GM12801 (cell line): ENCODE measurements around the gene SPOCK1.

ENCODE experiments used
- TF ChIP-seq, protein P1 (sequence below): IDR thresholded peaks from one replicate; pipeline ENCODE4 v1.5.1; 2011; ENCODE audit warnings: control low read depth; ENCODE audit not compliant: insufficient read length; ENCODE audit errors: extremely low read depth

SPOCK1 gene

DNA sequence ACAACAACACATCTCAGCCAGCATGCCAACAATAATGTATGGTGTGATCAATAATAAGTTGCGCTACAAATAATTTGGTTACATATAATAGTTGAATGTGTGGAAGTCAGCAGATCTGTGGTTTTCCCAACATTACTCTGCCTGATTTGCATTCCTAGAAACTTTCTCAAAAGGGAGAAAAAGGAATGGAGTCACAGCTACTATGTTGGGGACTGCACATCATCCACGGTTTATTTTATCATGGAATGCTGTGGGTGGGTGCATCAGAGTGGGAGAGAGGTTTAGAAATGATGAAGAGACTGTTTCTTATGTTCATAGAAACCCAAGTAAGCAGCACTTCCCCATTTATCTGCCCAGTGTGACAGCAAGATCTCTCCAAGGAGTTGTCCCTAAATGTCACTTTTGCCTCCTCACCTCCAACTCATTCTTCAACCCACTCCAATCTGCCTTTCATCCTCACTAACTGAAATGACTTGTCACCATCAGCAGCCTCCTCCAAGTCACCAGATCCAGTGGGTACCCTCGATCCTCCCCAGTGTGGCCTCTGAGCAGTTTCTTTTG, 2.8 kb upstream of the SPOCK1 start:
- TF ChIP-seq, protein P1, sequence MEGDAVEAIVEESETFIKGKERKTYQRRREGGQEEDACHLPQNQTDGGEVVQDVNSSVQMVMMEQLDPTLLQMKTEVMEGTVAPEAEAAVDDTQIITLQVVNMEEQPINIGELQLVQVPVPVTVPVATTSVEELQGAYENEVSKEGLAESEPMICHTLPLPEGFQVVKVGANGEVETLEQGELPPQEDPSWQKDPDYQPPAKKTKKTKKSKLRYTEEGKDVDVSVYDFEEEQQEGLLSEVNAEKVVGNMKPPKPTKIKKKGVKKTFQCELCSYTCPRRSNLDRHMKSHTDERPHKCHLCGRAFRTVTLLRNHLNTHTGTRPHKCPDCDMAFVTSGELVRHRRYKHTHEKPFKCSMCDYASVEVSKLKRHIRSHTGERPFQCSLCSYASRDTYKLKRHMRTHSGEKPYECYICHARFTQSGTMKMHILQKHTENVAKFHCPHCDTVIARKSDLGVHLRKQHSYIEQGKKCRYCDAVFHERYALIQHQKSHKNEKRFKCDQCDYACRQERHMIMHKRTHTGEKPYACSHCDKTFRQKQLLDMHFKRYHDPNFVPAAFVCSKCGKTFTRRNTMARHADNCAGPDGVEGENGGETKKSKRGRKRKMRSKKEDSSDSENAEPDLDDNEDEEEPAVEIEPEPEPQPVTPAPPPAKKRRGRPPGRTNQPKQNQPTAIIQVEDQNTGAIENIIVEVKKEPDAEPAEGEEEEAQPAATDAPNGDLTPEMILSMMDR: no peak

DNA sequence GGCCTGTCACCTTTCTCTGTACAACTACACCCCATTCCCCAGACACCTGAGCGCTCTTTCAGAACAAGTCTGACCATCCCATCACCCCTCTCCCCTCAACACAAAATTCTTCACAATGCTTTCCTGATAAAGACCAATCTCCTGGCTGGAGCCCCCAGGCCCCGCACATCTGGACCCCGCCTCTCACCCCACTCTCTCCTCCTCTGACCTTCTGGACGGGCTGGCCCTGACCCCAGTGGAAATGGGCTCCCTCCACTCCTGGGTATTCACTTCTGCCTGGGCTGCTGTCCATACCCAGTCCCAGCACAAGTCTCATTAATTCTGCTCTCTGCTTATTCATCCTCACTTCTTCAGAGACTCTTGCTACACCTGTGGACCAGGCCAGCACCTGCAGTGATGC, 2.1 kb upstream of the SPOCK1 start:
- TF ChIP-seq, protein P1: no peak

DNA sequence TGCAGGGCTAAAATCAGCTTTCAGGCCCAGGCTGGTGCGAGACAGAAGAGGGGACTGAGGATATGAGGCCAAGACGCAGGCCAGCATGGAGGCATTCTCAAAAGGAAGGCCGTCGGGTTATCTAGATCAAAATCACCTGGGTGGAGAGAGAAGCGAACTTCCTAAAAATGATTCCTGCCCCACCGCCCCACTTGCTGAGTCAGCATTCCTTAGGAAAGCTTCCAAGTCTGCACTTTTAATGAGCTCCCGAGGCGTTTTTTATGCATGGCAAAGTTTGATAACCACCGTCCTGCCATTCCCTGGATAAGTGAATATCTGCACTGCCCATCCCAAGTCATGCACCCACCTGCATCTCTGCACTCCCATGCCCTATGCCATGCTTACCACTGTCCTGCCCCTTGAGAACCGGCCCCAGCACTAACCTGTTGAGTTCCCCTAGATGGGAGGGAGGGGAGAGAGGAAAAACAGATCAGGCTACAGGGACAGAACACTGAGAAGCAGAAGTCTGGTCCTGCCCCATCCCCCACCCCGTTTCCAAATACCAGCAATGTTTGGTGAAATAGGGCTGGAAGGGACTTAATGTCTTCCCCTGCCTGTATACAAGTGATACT, 1.6 kb upstream of the SPOCK1 start:
- TF ChIP-seq, protein P1: no peak

DNA sequence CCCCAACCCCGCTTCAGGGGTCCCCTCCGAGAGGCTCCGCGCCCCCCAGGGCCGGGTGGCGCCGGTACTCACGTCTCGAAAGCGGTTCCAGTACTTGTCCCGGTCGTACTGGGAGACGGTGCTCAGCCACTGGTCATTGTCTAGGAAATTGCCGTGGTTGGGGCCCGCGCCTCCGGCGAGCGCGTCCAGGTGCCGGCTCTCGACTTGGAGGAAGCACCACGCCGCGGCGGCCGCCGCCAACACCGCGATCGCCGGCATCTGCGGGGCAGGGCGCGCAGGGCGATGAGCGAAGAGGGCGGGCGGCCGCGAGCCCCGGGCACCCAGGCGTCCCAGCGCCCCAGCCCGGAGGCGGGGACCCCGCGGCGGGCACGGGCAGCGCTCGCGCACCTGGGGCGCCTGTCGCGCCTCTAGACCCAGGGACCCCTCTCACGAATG, 808 bp downstream of the SPOCK1 start:
- TF ChIP-seq, protein P1: no peak

DNA sequence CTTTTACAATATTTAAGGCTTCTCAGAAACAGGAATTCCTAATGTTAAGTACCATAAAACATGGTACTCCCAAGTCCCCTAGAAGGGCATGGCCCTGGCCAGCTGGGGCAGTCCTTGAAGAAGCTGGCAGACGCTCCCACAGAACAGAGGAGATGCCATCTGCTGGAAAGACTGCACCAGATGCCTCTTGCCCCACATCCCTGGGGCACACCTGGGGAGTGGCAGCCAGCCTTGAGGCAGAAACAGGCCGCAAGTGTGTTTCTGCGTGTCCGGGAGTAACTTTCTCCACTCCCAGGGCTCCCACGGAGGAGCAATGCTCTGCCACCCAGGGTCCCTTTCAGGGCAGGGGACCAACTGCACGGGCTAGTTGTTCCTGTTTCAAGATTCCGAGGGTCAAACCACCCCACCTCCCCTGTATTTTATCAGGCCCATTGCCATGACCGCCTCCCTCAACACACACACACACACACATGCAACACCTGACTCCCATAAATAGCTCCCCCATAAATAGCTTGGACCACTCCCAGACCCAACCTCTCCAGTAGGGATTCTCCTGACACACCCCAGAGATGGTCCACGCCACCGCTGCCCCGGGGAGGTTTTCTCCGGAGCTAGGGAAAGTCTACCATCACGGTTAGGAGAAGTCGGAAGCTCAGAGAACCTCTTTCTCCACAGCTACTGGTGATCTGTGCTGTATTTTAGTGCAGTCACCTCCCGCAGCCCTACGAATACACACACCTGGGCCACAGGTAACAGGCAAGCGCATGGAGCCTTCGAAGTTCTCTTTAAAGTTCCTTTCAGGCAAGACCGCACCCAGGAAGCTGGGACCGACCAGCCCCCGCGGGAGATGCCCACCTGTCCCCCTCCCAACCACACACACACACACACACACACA, 1.5 kb downstream of the SPOCK1 start:
- TF ChIP-seq, protein P1: no peak

DNA sequence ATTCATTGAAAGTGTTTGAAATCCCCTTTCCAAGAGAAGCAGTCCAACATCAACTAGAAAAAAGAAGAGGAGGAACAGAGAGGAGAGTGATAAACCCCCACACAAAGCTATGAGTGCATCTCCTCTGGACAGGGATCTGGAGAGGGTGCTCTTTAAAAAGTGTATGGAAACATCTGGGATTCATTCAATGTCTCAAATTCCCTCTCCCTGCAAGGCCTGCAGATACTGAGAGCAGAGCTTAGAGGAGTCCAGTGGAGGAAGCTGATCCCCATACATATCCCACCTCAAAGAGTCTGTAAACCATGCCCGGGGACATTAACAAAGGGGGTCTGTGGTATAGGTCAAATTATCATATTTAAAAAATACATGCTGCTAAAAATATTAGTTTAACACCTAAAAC, 2.2 kb downstream of the SPOCK1 start:
- TF ChIP-seq, protein P1: no peak

DNA sequence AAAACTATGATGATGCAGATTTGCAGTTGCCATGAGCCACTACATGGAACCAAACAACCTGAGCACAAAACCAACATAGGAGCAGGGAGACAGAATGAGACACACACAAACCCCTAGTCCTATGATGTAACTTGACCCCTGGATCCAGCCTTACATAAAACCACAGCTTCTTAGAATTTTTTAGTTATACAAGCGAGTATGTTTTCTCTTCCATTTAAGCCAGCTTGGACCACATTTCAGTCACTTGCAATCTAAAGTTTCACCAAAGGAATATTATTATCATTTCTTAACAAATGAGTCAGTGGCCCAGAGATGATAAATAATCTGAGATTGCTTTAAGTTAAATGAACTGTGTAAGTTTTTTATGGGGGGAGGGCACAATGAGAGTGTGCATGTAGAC, 6.8 kb downstream of the SPOCK1 start:
- TF ChIP-seq, protein P1: no peak
